Naive thymus-derived CD4-positive, alpha-beta T cell (primary cell): ENCODE measurements around the gene HERPUD1. TPM values are rescaled to one million over a fixed set of nuclear protein-coding genes. Genes with fewer than 3 reads are reported as not detected.
A peak's percentile ranks its signal among the peaks of the same experiment; 100 is the strongest.
"Not testable (repeated sequence)": the region's sequence is repeated elsewhere in the genome, so short reads cannot be mapped to it uniquely, and the experiment has no call there.

Experiments
- ATAC-seq: fragments of 150-1000 bp; cut with Tn5 transposase; 2 replicates; pipeline ENCODE4 v1.10.0; 2021; ENCODE audit warnings: mild to moderate bottlenecking, moderate library complexity
- CTCF ChIA-PET: fragments of 350-600 bp; sonication (Branson Sonifier 250); formaldehyde crosslinking; loops from one replicate; lab custom pipeline; 2021; ENCODE audit warnings: antibody characterized with exemption; lab: Charles Lee
- POLR2A ChIA-PET: fragments of 350-600 bp; sonication (Branson Sonifier 250); formaldehyde crosslinking; loops from one replicate; lab custom pipeline; 2021; ENCODE audit warnings: antibody characterized with exemption, inconsistent platforms; lab: Charles Lee
- DNase-seq, 9 donors: peaks; one replicate each; pipeline versions ENCODE4 v3.0.0 to v3.0.0-alpha.2; 2020 to 2022; ENCODE audit warnings: mixed read lengths in 1 of 9
- H3K27ac ChIP-seq: one replicate; pipeline ENCODE4 v1.7.0; 2013; ENCODE audit warnings: mild to moderate bottlenecking, low read depth, low read length, moderate library complexity
- H3K27me3 ChIP-seq, 2 donors: one replicate each; pipeline ENCODE4 v1.7.0; 2013; ENCODE audit warnings: low read length in 2 of 2, mild to moderate bottlenecking in 2 of 2, moderate library complexity in 2 of 2; ENCODE audit not compliant: control insufficient read depth in 2 of 2, insufficient read depth in 2 of 2
- H3K36me3 ChIP-seq, 3 experiments: 1 replicate in 2 of 3; 2 replicates in 1 of 3; pipeline ENCODE4 v1.7.0; 2013; ENCODE audit warnings: low read length in 3 of 3, mild to moderate bottlenecking in 3 of 3, moderate library complexity in 1 of 3; ENCODE audit not compliant: insufficient read depth in 3 of 3, control insufficient read depth in 2 of 3
- H3K4me1 ChIP-seq, 2 donors: one replicate each; pipeline ENCODE4 v1.7.0; 2013; ENCODE audit warnings: low read length in 2 of 2, mild to moderate bottlenecking in 2 of 2, moderate library complexity in 1 of 2; ENCODE audit not compliant: control insufficient read depth in 2 of 2, insufficient read depth in 2 of 2
- H3K4me3 ChIP-seq: 2 replicates; pipeline ENCODE4 v1.7.0; 2013; ENCODE audit warnings: mild to moderate bottlenecking, low read length
- H3K9me3 ChIP-seq, 3 experiments: 1 replicate in 2 of 3; 2 replicates in 1 of 3; pipeline ENCODE4 v1.7.0; 2013; ENCODE audit warnings: low read length in 3 of 3; ENCODE audit not compliant: control insufficient read depth in 2 of 3
- H3K27ac Mint-ChIP-seq, 9 donors: one replicate each; pipeline ENCODE4 v1.8.0; 2020 to 2022; ENCODE audit warnings: mixed read lengths in 9 of 9, mild to moderate bottlenecking in 8 of 9, moderate library complexity in 5 of 9, inconsistent platforms in 2 of 9
- H3K27me3 Mint-ChIP-seq, 5 donors: one replicate each; pipeline ENCODE4 v1.8.0; 2021 to 2022; ENCODE audit warnings: mixed read lengths in 5 of 5, mild to moderate bottlenecking in 1 of 5
- H3K36me3 Mint-ChIP-seq, 5 donors: one replicate each; pipeline ENCODE4 v1.8.0; 2020 to 2022; ENCODE audit warnings: mixed read lengths in 5 of 5, mild to moderate bottlenecking in 3 of 5, inconsistent platforms in 1 of 5
- H3K4me1 Mint-ChIP-seq, 7 donors: one replicate each; pipeline ENCODE4 v1.8.0; 2020 to 2022; ENCODE audit warnings: mixed read lengths in 7 of 7, mild to moderate bottlenecking in 3 of 7, inconsistent platforms in 1 of 7
- H3K4me3 Mint-ChIP-seq, 10 donors: one replicate each; pipeline ENCODE4 v1.8.0; 2020 to 2022; ENCODE audit warnings: mild to moderate bottlenecking in 10 of 10, mixed read lengths in 10 of 10, moderate library complexity in 6 of 10, inconsistent platforms in 2 of 10
- H3K9me3 Mint-ChIP-seq, 11 donors: one replicate each; pipeline ENCODE4 v1.8.0; 2020 to 2022; ENCODE audit warnings: mixed read lengths in 11 of 11, mild to moderate bottlenecking in 4 of 11, inconsistent platforms in 1 of 11, moderate library complexity in 1 of 11
- intact Hi-C, 2 donors: fragments of 100-400 bp; cut with micrococcal nuclease; formaldehyde crosslinking; loops; one replicate each; pipeline ENCODE4 v1.15.1; 2023
- polyA plus RNA-seq, 2 donors: library from polyadenylated mRNA; unstranded; fragments of 300-500 nt; fragmentation: Illumina TruSeq; gene quantifications; one replicate each; pipeline ENCODE4 v1.2.3, GENCODE V29; 2021
- total RNA-seq, 6 experiments: library from RNA in 5 of 6; stranded (reverse) in 5 of 6; gene quantifications; 1 replicate in 5 of 6; 2 replicates in 1 of 6; pipeline ENCODE4 v1.2.3 and lab custom pipeline; 2021 to 2026

The HERPUD1 gene
- total and polyA plus RNA-seq, 7 experiments from 2014 or later = 42.0 to 226 (median 117) TPM

GRCh38 chr16:56932721-56933619, 1.0 kb downstream of the HERPUD1 start:
- Histone ChIP-seq H3K9me3 (no peaks in the 10 kb centered on the region), H3K27ac (peak overlapping the region; percentile 98), H3K27me3 (no peaks in the 10 kb centered on the region), H3K4me1 (peaks cover 16 to 18% of the 10 kb centered on the region in 2 donors), H3K4me3 (peak overlapping the region; percentile 94), H3K36me3 (peaks cover 0 to 38% (median 24%) of the 10 kb centered on the region in 3 experiments)
- ChIA-PET CTCF (interaction anchor here (0.9 to 1.5 kb wide), 3 partner anchors 8 to 151 kb away, joined by 3 to 6 read pairs (median 5); no protein-coding TSS in a partner anchor), POLR2A (interaction anchor here (0.6 to 4.0 kb wide), 23 partner anchors 8 to 252 kb away, joined by 3 to 32 read pairs (median 4); partner anchors contain the start of gene PSME3IP1)
- intact Hi-C loops = loop anchor here (1.0 to 10.0 kb wide), 18 partner anchors 7 to 1054 kb away; partner anchors contain the start of genes NLRC5 (in 2 of the 2), NUDT21 (in 2 of the 2), NUP93 (in 2 of the 2) and OGFOD1 (in 2 of the 2)
- Mint-ChIP-seq H3K27ac (peak overlapping the region; percentile 96 to 99 (median 97)), H3K4me3 (peak overlapping the region; percentile 97 to 99 (median 98)), H3K36me3 (peaks cover 4 to 41% (median 13%) of the 10 kb centered on the region in 5 donors), H3K27me3 (no peaks in the 10 kb centered on the region), H3K4me1 (peaks cover 24 to 59% (median 47%) of the 10 kb centered on the region in 7 donors), H3K9me3 (no peaks in the 10 kb centered on the region)
- DNase-seq = peak in 3 of 9 donors; percentile 18 to 59 (median 35)
- peak; percentile 10 for ATAC-seq

DNA sequence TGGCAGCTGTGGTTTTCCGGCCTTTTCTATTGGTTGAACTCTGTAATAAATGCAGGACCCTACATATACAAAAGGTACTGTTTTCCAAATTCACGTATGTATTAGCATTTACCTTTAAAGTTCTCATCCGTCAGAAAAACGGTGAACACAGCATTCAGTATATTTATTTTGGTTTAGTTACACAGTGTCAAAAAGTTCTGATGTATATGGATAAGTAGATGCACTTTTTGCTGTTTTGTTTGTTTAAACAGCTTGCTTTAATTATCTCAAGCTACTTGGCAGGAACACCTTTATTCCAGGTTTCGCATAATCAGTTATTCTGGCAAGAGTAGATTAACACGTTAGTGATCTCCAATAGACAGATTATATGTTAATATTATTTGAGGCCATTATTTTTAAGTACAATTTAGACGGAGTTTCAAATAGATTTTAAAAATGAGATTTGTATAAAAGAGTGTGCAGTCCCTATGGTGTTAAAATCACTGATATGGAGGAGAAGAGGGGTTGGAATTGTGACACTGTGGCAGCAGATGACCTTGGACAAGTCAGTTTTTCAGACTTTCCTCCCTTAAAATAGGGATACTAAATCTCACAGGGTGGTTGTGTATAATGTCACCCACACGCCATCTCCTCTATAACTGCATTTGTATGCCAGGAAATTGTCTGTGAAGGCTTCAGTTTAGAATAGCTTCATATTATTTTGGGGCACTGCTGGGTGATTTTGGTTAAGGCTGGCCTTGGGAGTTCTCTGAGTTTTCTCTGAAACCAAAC, 2.1 kb downstream of the HERPUD1 start:
- Histone ChIP-seq H3K27me3 (no peaks in the 10 kb centered on the region), H3K4me3 (peak overlapping the region; percentile 94), H3K9me3 (no peaks in the 10 kb centered on the region), H3K36me3 (peaks cover 0 to 47% (median 27%) of the 10 kb centered on the region in 3 experiments), H3K4me1 (peaks cover 19 to 24% of the 10 kb centered on the region in 2 donors), H3K27ac (peak overlapping the region; percentile 98)
- H3K27me3 Mint-ChIP-seq = no peaks in the 10 kb centered on the region
- intact Hi-C loops = loop anchor here (2.0 to 10.0 kb wide), 14 partner anchors 17 to 1053 kb away; partner anchors contain the start of genes NUDT21 (in 2 of the 2), NUP93 (in 2 of the 2), OGFOD1 (in 2 of the 2) and CCDC102A (in 1 of the 2)
- peaks cover 7 to 50% (median 19%) of the 10 kb centered on the region in 5 donors for H3K36me3 Mint-ChIP-seq
- peak overlapping the region; percentile 68 to 99 (median 98) for H3K4me3 Mint-ChIP-seq
- peak overlapping the region; percentile 96 to 99 (median 97) for H3K27ac Mint-ChIP-seq
- H3K9me3 Mint-ChIP-seq = no peaks in the 10 kb centered on the region
- H3K4me1 Mint-ChIP-seq = peaks cover 31 to 66% (median 58%) of the 10 kb centered on the region in 7 donors
- ChIA-PET CTCF (interaction anchor here (1.0 kb wide), 1 partner anchor 232 kb away, joined by 3 read pairs; no protein-coding TSS in a partner anchor), POLR2A (interaction anchor here (0.6 to 4.0 kb wide), 14 partner anchors 9 to 251 kb away, joined by 3 to 32 read pairs (median 4); partner anchors contain the start of gene PSME3IP1)
- no peak for ATAC-seq
- no peak for DNase-seq

- not testable (repeated sequence) for H3K9me3 Mint-ChIP-seq, DNase-seq, H3K27me3 ChIP-seq, H3K9me3 ChIP-seq, ATAC-seq, H3K27me3 Mint-ChIP-seq
- H3K4me1 ChIP-seq = peaks cover 24 to 31% of the 10 kb centered on the region in 2 donors
- Mint-ChIP-seq H3K4me1 (peaks cover 35 to 72% (median 64%) of the 10 kb centered on the region in 7 donors), H3K4me3 (peak overlapping the region; percentile 63 to 99 (median 98)), H3K27ac (peak overlapping the region; percentile 76 to 98 (median 96)), H3K36me3 (peaks cover 8 to 56% (median 23%) of the 10 kb centered on the region in 5 donors)
- peak overlapping the region; percentile 94 for H3K4me3 ChIP-seq
- ChIA-PET POLR2A (interaction anchor here (0.9 to 4.0 kb wide), 3 partner anchors 11 to 159 kb away, joined by 3 to 32 read pairs (median 11); no protein-coding TSS in a partner anchor), CTCF (interaction anchor here (1.0 kb wide), 1 partner anchor 232 kb away, joined by 3 read pairs; no protein-coding TSS in a partner anchor)
- intact Hi-C loops = loop anchor here (2.0 to 10.0 kb wide), 12 partner anchors 16 to 1053 kb away; partner anchors contain the start of genes NUP93 (in 2 of the 2), CCDC102A (in 1 of the 2), CIAPIN1 (in 1 of the 2) and COQ9 (in 1 of the 2)
- H3K36me3 ChIP-seq = peaks cover 0 to 53% (median 34%) of the 10 kb centered on the region in 3 experiments
- peak overlapping the region; percentile 98 for H3K27ac ChIP-seq
Observed at GRCh38 chr16:56934599-56935145, 2.7 kb downstream of the HERPUD1 start.

- Histone ChIP-seq H3K4me1 (peaks cover 24 to 36% of the 10 kb centered on the region in 2 donors), H3K27ac (peak overlapping the region; percentile 6), H3K4me3 (peak overlapping the region; percentile 1), H3K9me3 (no peaks in the 10 kb centered on the region), H3K36me3 (peaks cover 0 to 59% (median 39%) of the 10 kb centered on the region in 3 experiments), H3K27me3 (no peaks in the 10 kb centered on the region)
- ATAC-seq = no peak
- intact Hi-C loops = loop anchor here in 1 of 2 donors (2.0 to 10.0 kb wide), 3 partner anchors 16 to 510 kb away; partner anchors contain the start of genes CIAPIN1 and COQ9
- ChIA-PET POLR2A (interaction anchor here (0.9 to 4.0 kb wide), 2 partner anchors 11 to 159 kb away, joined by 3 to 32 read pairs; no protein-coding TSS in a partner anchor), CTCF (interaction anchor here (0.6 kb wide), 1 partner anchor 115 kb away, joined by 3 read pairs; no protein-coding TSS in a partner anchor)
- peak overlapping the region in 8 of 10 donors; percentile 20 to 99 (median 58) for H3K4me3 Mint-ChIP-seq
- peaks cover 35 to 77% (median 69%) of the 10 kb centered on the region in 7 donors for H3K4me1 Mint-ChIP-seq
- no peak for DNase-seq
- H3K27ac Mint-ChIP-seq = peak overlapping the region in 8 of 9 donors; percentile 18 to 97 (median 76)
- no peaks in the 10 kb centered on the region for H3K27me3 Mint-ChIP-seq
- H3K9me3 Mint-ChIP-seq = no peaks in the 10 kb centered on the region
- peaks cover 8 to 61% (median 27%) of the 10 kb centered on the region in 5 donors for H3K36me3 Mint-ChIP-seq
Observed at GRCh38 chr16:56935201-56935600, 3.3 kb downstream of the HERPUD1 start.

DNA sequence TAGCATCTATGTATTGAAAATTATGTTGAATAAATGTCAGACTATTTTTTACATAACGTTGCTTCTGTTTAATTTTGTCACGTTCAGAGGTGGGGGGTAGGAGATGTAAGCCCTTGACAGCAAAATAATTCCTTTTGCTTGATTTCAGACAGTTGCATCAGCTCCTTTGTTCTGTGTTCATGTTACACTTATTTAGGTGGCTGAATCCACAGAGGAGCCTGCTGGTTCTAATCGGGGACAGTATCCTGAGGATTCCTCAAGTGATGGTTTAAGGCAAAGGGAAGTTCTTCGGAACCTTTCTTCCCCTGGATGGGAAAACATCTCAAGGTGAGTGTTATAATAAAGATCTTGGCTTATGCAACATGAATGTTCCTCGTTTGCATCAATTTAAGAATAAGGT, 4.5 kb downstream of the HERPUD1 start:
- Mint-ChIP-seq H3K4me3 (peak overlapping the region in 1 of 10 donors; percentile 31), H3K27me3 (no peaks in the 10 kb centered on the region), H3K27ac (peak overlapping the region in 6 of 9 donors; percentile 6 to 97 (median 44)), H3K36me3 (peaks cover 8 to 63% (median 28%) of the 10 kb centered on the region in 5 donors), H3K9me3 (no peaks in the 10 kb centered on the region), H3K4me1 (peaks cover 33 to 76% (median 65%) of the 10 kb centered on the region in 7 donors)
- Histone ChIP-seq H3K36me3 (peaks cover 0 to 69% (median 40%) of the 10 kb centered on the region in 3 experiments), H3K9me3 (no peaks in the 10 kb centered on the region), H3K27me3 (no peaks in the 10 kb centered on the region), H3K27ac (peak overlapping the region; percentile 24), H3K4me1 (peaks cover 20 to 29% of the 10 kb centered on the region in 2 donors), H3K4me3 (no peak overlapping the region)
- intact Hi-C loops = loop anchor here in 1 of 2 donors (10.0 kb wide), 2 partner anchors 422 to 508 kb away; partner anchors contain the start of genes CIAPIN1 and COQ9
- ATAC-seq (no peak), DNase-seq (no peak)
- CTCF ChIA-PET = interaction anchor here (0.8 to 1.9 kb wide), 2 partner anchors 15 to 606 kb away, joined by 4 to 6 read pairs; partner anchors contain the start of gene ADGRG5
- POLR2A ChIA-PET = interaction anchor here (0.6 to 1.5 kb wide), 3 partner anchors 26 to 80 kb away, joined by 3 to 6 read pairs (median 5); no protein-coding TSS in a partner anchor
